ENCODE results near the gene DDX42.
A peak's percentile ranks its signal among the peaks of the same experiment; 100 is the strongest.

GRCh38 chr17:63842540-63843386 lies 68.8 kb downstream of the DDX42 start, which contains the start of gene SMARCD2:
- TF ChIP-seq CTCF (IDR thresholded peaks at IDR 0.05 in 2 of 3, conservative IDR thresholded peaks at IDR 0.05 in 1 of 3; ENCODE audit: borderline replicate concordance in 1 of 3, insufficient read depth in 1 of 3, low read depth in 2 of 3, low read length in 2 of 3) (no peak), SRF (IDR thresholded peaks at IDR 0.05; ENCODE audit: low read depth) (no peak), CEBPB (IDR thresholded peaks at IDR 0.05; ENCODE audit: low read depth) (no peak), POLR2A (IDR thresholded peaks at IDR 0.05; ENCODE audit: borderline replicate concordance, extremely low read depth, insufficient read depth, insufficient read length) (no peak), JUND (IDR thresholded peaks at IDR 0.05) (no peak), REST (IDR thresholded peaks at IDR 0.05; ENCODE audit: low read depth) (no peak), SP1 (IDR thresholded peaks at IDR 0.05; ENCODE audit: low read depth) (no peak), POLR2AphosphoS5 (IDR thresholded peaks at IDR 0.05; ENCODE audit: low read depth, low read length) (peak; percentile 59), ELF1 (IDR thresholded peaks at IDR 0.05; ENCODE audit: borderline replicate concordance, low read depth) (no peak), EZH2 (IDR thresholded peaks at IDR 0.05) (no peak), RAD21 (IDR thresholded peaks at IDR 0.05; ENCODE audit: low read depth) (no peak), FOSL1 (IDR thresholded peaks at IDR 0.05; ENCODE audit: low read depth) (no peak)
